ENCODE data around the gene ISCA2.

DNA sequence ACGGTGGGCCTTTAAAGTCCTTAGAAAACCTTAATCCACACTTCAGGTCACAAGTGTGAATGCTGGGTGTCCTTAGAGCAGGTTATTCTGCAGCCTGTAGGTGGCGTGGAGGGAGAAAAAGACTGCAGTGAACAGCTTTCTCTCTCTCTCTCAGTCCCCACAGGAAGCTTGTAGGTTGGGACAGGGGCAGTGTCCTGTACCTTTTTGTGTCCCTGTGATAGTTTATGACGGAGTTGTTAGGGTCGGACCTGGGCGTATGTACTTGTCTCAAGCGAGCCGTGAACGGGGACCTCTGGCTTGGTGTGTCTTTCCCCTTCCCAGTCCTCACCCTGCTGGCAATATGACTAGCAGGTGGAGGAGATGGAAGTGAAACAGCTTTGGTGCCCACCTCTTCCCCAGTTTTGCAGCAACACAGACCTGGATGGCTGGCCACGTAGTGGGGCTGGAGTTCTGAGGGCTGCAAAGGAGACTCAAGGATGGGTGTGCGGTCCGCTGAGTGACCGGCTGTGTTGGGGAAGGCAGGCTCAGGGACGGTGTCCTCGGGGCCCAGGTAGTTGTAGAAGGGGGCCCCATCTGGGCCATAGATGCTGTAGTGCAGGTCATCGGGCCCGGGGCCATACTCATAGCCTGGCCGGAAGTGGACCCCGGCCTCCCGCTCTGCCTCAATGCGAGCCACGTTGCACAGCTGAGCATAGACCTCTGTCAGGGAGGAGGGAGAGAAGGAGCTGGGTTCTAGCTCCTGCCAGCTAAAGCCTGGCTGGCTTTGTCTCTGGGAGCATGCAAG lies 8.9 kb downstream of the ISCA2 start:
- peak in 8 of 12 donors; percentile 8 to 41 (median 22) for TF ChIP-seq CTCF (IDR thresholded peaks at IDR 0.05)
- no peak for TF ChIP-seq POLR2A (IDR thresholded peaks at IDR 0.05)

Measured in heart left ventricle (tissue), 13 donors.